Forelimb muscle (tissue), 1 donor: ENCODE data around the gene HBZ. TPM values are rescaled to one million over a fixed set of nuclear protein-coding genes. Genes with fewer than 3 reads are reported as not detected.
"Not testable (repeated sequence)": the region's sequence is repeated elsewhere in the genome, so short reads cannot be mapped to it uniquely, and the experiment has no call there.

Source experiments
- DNase-seq: peaks from one replicate; pipeline ENCODE4 v3.0.0-alpha.2; 2013; ENCODE audit warnings: low read depth
- polyA plus RNA-seq: library from polyadenylated mRNA; unstranded; fragments of 120-200 nt; gene quantifications from one replicate; pipeline ENCODE4 v1.2.1, GENCODE V29; 2013; ENCODE audit not compliant: insufficient read length

The HBZ gene
- polyA plus RNA-seq, 1 donor, result 4.9 TPM

GRCh38 chr16:179211-180092 is 27.0 kb downstream of the HBZ start:
- DNase-seq, result no peak

GRCh38 chr16:180101-180675 is 27.7 kb downstream of the HBZ start, which contains the start of gene HBQ1:
Gene HBQ1 (plus strand): TSS chr16:180459. CDS start chr16:180487, 28 bp downstream.
- DNase-seq, result no peak

GRCh38 chr16:180681-181564 is 28.5 kb downstream of the HBZ start:
- no peak for DNase-seq

GRCh38 chr16:181565-182021 is 29.1 kb downstream of the HBZ start:
- DNase-seq, result no peak

- DNase-seq, result no peak
These were observed 30.6 kb downstream of the HBZ start for GRCh38 chr16:183005-183404.

GRCh38 chr16:185213-185612 is 32.8 kb downstream of the HBZ start:
- DNase-seq, result no peak

GRCh38 chr16:185691-186090 is 33.2 kb downstream of the HBZ start:
- no peak for DNase-seq

GRCh38 chr16:187330-187729 is 34.9 kb downstream of the HBZ start:
- DNase-seq, result no peak

GRCh38 chr16:188674-189073 is 36.2 kb downstream of the HBZ start:
- no peak for DNase-seq

GRCh38 chr16:189604-190186 is 37.3 kb downstream of the HBZ start:
- DNase-seq, result no peak

- DNase-seq, result no peak
These were observed 39.4 kb downstream of the HBZ start for GRCh38 chr16:191831-192230.

GRCh38 chr16:192686-193085 is 40.2 kb downstream of the HBZ start:
- DNase-seq, result no peak

- DNase-seq, result no peak
These were observed 41.0 kb downstream of the HBZ start for GRCh38 chr16:193441-193840.

- DNase-seq, result no peak
These were observed 42.1 kb downstream of the HBZ start for GRCh38 chr16:194516-194915.

- no peak for DNase-seq
These were observed 47.9 kb downstream of the HBZ start for GRCh38 chr16:200388-200787.

GRCh38 chr16:203246-203645 is 50.8 kb downstream of the HBZ start:
- no peak for DNase-seq

GRCh38 chr16:204046-204445 is 51.6 kb downstream of the HBZ start:
- not testable (repeated sequence) for DNase-seq
